ENCODE results near the gene MROH9.

MROH9 gene

DNA sequence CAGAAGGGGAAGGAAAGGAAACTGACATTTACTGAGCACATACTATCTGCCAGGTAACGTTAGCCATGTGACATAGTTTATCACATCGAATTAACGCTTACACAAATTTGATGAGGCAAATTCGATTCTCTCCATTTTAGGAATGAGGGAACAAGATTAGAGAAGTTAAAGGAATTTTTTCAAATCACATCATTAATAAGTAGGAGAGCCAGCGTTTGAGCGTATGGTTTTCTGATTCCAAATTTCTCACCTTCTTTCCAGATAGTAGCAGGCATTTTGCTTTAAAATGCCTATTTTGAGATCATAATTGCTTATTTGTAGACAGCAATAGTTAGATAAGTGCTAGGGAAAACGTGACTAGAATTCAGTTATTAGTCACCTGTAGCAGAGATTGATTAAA lies 174.6 kb downstream of the MROH9 start:
- no peak for TF ChIP-seq ZBTB8A (tag by site-specific recombination; IDR thresholded peaks at IDR 0.05)
- TF ChIP-seq ZSCAN16 (tag by site-specific recombination; IDR thresholded peaks at IDR 0.05): no peak
- no peak for TF ChIP-seq ZNF292 (tag by site-specific recombination; IDR thresholded peaks at IDR 0.05; ENCODE audit: borderline replicate concordance, low read depth)
- TF ChIP-seq, protein P1, sequence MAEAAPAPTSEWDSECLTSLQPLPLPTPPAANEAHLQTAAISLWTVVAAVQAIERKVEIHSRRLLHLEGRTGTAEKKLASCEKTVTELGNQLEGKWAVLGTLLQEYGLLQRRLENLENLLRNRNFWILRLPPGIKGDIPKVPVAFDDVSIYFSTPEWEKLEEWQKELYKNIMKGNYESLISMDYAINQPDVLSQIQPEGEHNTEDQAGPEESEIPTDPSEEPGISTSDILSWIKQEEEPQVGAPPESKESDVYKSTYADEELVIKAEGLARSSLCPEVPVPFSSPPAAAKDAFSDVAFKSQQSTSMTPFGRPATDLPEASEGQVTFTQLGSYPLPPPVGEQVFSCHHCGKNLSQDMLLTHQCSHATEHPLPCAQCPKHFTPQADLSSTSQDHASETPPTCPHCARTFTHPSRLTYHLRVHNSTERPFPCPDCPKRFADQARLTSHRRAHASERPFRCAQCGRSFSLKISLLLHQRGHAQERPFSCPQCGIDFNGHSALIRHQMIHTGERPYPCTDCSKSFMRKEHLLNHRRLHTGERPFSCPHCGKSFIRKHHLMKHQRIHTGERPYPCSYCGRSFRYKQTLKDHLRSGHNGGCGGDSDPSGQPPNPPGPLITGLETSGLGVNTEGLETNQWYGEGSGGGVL (tag by site-specific recombination; IDR thresholded peaks at IDR 0.05): no peak
- TF ChIP-seq ZFP37 (tag by site-specific recombination; IDR thresholded peaks at IDR 0.05): no peak
- TF ChIP-seq GLIS1 (tag by site-specific recombination; IDR thresholded peaks at IDR 0.05): no peak
- no peak for TF ChIP-seq ZIC2 (tag by site-specific recombination; IDR thresholded peaks at IDR 0.05)
- TF ChIP-seq, protein P2, sequence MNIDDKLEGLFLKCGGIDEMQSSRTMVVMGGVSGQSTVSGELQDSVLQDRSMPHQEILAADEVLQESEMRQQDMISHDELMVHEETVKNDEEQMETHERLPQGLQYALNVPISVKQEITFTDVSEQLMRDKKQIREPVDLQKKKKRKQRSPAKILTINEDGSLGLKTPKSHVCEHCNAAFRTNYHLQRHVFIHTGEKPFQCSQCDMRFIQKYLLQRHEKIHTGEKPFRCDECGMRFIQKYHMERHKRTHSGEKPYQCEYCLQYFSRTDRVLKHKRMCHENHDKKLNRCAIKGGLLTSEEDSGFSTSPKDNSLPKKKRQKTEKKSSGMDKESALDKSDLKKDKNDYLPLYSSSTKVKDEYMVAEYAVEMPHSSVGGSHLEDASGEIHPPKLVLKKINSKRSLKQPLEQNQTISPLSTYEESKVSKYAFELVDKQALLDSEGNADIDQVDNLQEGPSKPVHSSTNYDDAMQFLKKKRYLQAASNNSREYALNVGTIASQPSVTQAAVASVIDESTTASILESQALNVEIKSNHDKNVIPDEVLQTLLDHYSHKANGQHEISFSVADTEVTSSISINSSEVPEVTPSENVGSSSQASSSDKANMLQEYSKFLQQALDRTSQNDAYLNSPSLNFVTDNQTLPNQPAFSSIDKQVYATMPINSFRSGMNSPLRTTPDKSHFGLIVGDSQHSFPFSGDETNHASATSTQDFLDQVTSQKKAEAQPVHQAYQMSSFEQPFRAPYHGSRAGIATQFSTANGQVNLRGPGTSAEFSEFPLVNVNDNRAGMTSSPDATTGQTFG (tag by site-specific recombination; IDR thresholded peaks at IDR 0.05; ENCODE audit: borderline replicate concordance): no peak
- no peak for TF ChIP-seq ZFP3 (tag by site-specific recombination; IDR thresholded peaks at IDR 0.05; ENCODE audit: low read depth)
- TF ChIP-seq ZNF624 (tag by site-specific recombination; IDR thresholded peaks at IDR 0.05): no peak
- Histone ChIP-seq H3K36me3 (ENCODE audit: control insufficient read depth in 2 of 2, insufficient read depth in 1 of 2, low read length in 2 of 2) (no peaks in the 10 kb centered on the region), H3K4me3 (ENCODE audit: low read depth, low read length) (no peak overlapping the region), H3K9me3 (ENCODE audit: control insufficient read depth, insufficient read depth, low read depth, low read length) (no peaks in the 10 kb centered on the region), H3K4me1 (ENCODE audit: control insufficient read depth, insufficient read depth, low read length) (no peaks in the 10 kb centered on the region), H3K27ac (ENCODE audit: extremely low read depth, low read depth, low read length) (no peak overlapping the region)
- CTCF ChIA-PET: interaction anchor here (0.7 kb wide), 1 partner anchor 135 kb away, joined by 3 read pairs; no protein-coding TSS in a partner anchor
- POLR2A ChIA-PET: no interaction called here

DNA sequence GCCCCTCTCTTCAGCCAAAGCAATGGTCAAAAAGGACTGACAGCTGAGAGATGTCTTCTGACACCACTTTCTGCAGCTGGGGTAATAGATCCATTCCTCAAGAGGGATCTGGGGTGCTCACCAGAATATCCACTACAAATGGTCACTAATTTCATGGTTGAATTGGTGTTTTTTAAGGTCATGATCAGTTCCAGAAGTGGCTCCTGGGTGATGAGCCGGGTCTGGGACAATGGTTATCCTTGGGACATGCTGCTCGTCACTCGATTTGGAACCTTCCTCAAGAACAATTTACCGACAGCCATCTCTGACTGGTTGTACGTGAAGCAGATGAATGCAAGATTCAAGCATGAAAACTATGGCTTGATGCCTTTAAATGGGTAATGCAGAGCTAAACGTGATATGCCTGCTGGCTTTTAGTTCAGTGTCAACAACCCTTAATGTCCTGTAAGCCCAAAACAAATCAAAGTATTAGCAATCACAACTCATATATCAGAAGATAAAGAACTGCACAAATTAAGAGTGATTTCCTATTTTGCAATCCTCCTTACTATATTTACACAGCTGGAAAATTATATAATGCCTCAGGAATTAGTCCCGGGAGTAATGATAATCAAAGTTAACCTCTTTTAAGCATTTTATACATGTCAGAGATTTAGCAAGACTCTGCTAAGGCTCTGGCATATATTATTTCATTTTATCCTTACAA lies 175.4 kb downstream of the MROH9 start:
- Histone ChIP-seq H3K4me1 (ENCODE audit: control insufficient read depth, insufficient read depth, low read length) (no peaks in the 10 kb centered on the region), H3K27ac (ENCODE audit: extremely low read depth, low read depth, low read length) (no peak overlapping the region), H3K36me3 (ENCODE audit: control insufficient read depth in 2 of 2, insufficient read depth in 1 of 2, low read length in 2 of 2) (no peaks in the 10 kb centered on the region), H3K9me3 (ENCODE audit: control insufficient read depth, insufficient read depth, low read depth, low read length) (no peaks in the 10 kb centered on the region), H3K4me3 (ENCODE audit: low read depth, low read length) (no peak overlapping the region)
- TF ChIP-seq MYNN (tag by site-specific recombination; IDR thresholded peaks at IDR 0.05; ENCODE audit: borderline replicate concordance): no peak
- TF ChIP-seq, protein P3, sequence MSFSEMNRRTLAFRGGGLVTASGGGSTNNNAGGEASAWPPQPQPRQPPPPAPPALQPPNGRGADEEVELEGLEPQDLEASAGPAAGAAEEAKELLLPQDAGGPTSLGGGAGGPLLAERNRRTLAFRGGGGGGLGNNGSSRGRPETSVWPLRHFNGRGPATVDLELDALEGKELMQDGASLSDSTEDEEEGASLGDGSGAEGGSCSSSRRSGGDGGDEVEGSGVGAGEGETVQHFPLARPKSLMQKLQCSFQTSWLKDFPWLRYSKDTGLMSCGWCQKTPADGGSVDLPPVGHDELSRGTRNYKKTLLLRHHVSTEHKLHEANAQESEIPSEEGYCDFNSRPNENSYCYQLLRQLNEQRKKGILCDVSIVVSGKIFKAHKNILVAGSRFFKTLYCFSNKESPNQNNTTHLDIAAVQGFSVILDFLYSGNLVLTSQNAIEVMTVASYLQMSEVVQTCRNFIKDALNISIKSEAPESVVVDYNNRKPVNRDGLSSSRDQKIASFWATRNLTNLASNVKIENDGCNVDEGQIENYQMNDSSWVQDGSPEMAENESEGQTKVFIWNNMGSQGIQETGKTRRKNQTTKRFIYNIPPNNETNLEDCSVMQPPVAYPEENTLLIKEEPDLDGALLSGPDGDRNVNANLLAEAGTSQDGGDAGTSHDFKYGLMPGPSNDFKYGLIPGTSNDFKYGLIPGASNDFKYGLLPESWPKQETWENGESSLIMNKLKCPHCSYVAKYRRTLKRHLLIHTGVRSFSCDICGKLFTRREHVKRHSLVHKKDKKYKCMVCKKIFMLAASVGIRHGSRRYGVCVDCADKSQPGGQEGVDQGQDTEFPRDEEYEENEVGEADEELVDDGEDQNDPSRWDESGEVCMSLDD (tag by site-specific recombination; IDR thresholded peaks at IDR 0.05): no peak
- no peak for TF ChIP-seq ZNF114 (tag by site-specific recombination; IDR thresholded peaks at IDR 0.05)
- no peak for TF ChIP-seq KLF7 (tag by site-specific recombination; IDR thresholded peaks at IDR 0.05; ENCODE audit: borderline replicate concordance)
- no peak for TF ChIP-seq ZNF366 (tag by site-specific recombination; conservative IDR thresholded peaks at IDR 0.05)
- TF ChIP-seq ZNF335 (tag by site-specific recombination; conservative IDR thresholded peaks at IDR 0.05): no peak
- no peak for TF ChIP-seq ZNF785 (tag by site-specific recombination; IDR thresholded peaks at IDR 0.05)
- TF ChIP-seq ZNF514 (tag by site-specific recombination; IDR thresholded peaks at IDR 0.05): no peak
- no peak for TF ChIP-seq SP2 (tag by site-specific recombination; IDR thresholded peaks at IDR 0.05)
- TF ChIP-seq ZNF155 (tag by site-specific recombination; IDR thresholded peaks at IDR 0.05): no peak
- no peak for TF ChIP-seq ZNF501 (tag by site-specific recombination; IDR thresholded peaks at IDR 0.05)
- no peak for TF ChIP-seq ZNF830 (tag by site-specific recombination; IDR thresholded peaks at IDR 0.05; ENCODE audit: low read depth)
- no peak for TF ChIP-seq YY2 (tag by site-specific recombination; IDR thresholded peaks at IDR 0.05)
- TF ChIP-seq ZBTB1 (tag by site-specific recombination; IDR thresholded peaks at IDR 0.05): no peak
- TF ChIP-seq, protein P2 (tag by site-specific recombination; IDR thresholded peaks at IDR 0.05; ENCODE audit: borderline replicate concordance): no peak
- TF ChIP-seq ZNF596 (tag by site-specific recombination; IDR thresholded peaks at IDR 0.05): no peak
- TF ChIP-seq ZNF791 (tag by site-specific recombination; IDR thresholded peaks at IDR 0.05): no peak
- ChIA-PET POLR2A (no interaction called here), CTCF (interaction anchor here (0.6 to 1.7 kb wide), 3 partner anchors 116 to 148 kb away, joined by 3 to 6 read pairs (median 4); no protein-coding TSS in a partner anchor)

Data from HEK293 (cell line).